Esophagus muscularis mucosa (tissue), 4 donors: ENCODE measurements around the gene CAMK1D.

Experiments
- CTCF ChIP-seq, 3 experiments: fragments of 200-600 bp in 2 of 3; fragments of 450-650 bp in 1 of 3; sonication (generic) in 2 of 3; IDR thresholded peaks; one replicate each; pipeline ENCODE4 v1.5.1; 2017 to 2019; ENCODE audit warnings: antibody characterized with exemption in 3 of 3, mild to moderate bottlenecking in 2 of 3, moderate library complexity in 1 of 3
- EP300 ChIP-seq: sonication (generic); formaldehyde crosslinking; IDR thresholded peaks from one replicate; pipeline ENCODE4 v1.6.1; 2017; ENCODE audit warnings: antibody characterized with exemption
- POLR2A ChIP-seq: fragments of 450-650 bp; IDR thresholded peaks from one replicate; pipeline ENCODE4 v1.6.1; 2017; ENCODE audit warnings: antibody characterized with exemption, moderate library complexity, mild to moderate bottlenecking, low read depth
- POLR2AphosphoS5 ChIP-seq, 2 donors: sonication (generic); formaldehyde crosslinking; IDR thresholded peaks; one replicate each; pipeline ENCODE4 v1.6.1; 2017; ENCODE audit warnings: antibody characterized with exemption in 2 of 2

- no peak for TF ChIP-seq CTCF (IDR thresholded peaks at IDR 0.05)
- no peak for TF ChIP-seq POLR2A
- TF ChIP-seq EP300, result no peak
- no peak for TF ChIP-seq POLR2AphosphoS5 (IDR thresholded peaks at IDR 0.05)
Measured at GRCh38 chr10:12334186-12334530, 15.2 kb upstream of the CAMK1D start.
